HUES64 (cell line): ENCODE measurements around the gene MAD2L2.

ENCODE experiments used
- H3K27ac ChIP-seq: 2 replicates; pipeline ENCODE4 v1.7.0; 2013; ENCODE audit warnings: low read depth, low read length, inconsistent platforms
- H3K27me3 ChIP-seq: 2 replicates; pipeline ENCODE4 v1.6.1; 2013; ENCODE audit warnings: mild to moderate bottlenecking, low read length; ENCODE audit not compliant: insufficient read depth
- H3K36me3 ChIP-seq: 2 replicates; pipeline ENCODE4 v1.6.1; 2013; ENCODE audit warnings: mild to moderate bottlenecking, low read length; ENCODE audit not compliant: insufficient read depth
- H3K4me1 ChIP-seq: 2 replicates; pipeline ENCODE4 v1.6.1; 2013; ENCODE audit warnings: mild to moderate bottlenecking, low read length, moderate library complexity; ENCODE audit not compliant: insufficient read depth
- H3K4me3 ChIP-seq: 2 replicates; pipeline ENCODE4 v1.5.1; 2013; ENCODE audit warnings: mild to moderate bottlenecking, low read length, moderate library complexity
- H3K9ac ChIP-seq: 2 replicates; pipeline ENCODE4 v1.6.1; 2013; ENCODE audit warnings: mild to moderate bottlenecking, low read depth, low read length
- H3K9me3 ChIP-seq: 2 replicates; pipeline ENCODE4 v1.6.1; 2013; ENCODE audit warnings: low read depth, low read length; ENCODE audit not compliant: insufficient read depth
- WGBS: fragments of 150-250, 120-280 bp; methylation state at CpG from one replicate; pipeline ENCODE4 v1.1.7; 2013; ENCODE audit warnings: missing lambda C conversion rate; 5-methylcytosine and 5-hydroxymethylcytosine counted together

MAD2L2 gene

DNA sequence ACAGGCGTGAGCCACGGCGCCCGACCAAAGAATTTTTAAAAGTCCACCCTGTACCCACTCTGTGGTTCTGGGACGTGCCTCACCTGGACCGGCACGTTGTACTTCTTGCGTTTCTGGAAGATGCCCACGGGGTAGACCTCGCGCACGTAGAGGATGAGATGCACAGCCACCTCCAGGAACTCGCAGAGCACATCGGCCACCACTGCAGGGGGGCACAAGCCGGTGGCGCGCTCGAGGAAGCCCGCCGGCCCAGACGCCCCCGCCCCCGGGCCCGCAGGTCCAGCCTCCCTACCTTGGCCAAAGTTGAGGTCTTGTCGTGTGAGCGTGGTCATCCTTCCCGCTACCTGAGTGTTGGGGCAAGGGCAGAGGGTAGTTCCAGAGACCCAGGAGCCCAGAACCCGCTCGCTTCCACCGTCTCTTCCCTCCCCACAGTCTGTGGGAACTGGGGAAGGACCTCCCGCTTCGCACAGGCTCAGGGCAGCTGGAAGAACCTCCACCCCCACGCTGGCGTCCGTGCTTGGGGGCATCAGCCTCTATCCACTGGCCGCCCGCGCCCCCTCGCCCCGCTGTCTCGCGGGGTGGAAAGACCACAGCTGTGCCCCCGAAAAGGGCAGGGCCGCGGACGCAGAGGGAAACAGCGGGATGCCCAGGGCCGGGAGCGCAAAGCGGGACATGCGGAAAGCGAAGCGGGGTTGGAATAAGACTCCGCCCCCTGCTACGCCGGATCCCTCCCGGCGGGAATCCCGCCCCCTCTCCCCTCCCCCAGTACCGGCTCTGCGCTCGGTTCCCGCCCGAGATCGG is 478 bp downstream of the MAD2L2 start:
- peak overlapping the region; percentile 92 for H3K9ac ChIP-seq
- peak overlapping the region; percentile 99 for H3K27ac ChIP-seq
- 2% methylated on average over 65 of the region's 65 CpGs for WGBS
- peaks cover 36% of the 10 kb centered on the region for H3K36me3 ChIP-seq
- peaks cover 26% of the 10 kb centered on the region for H3K4me1 ChIP-seq
- H3K9me3 ChIP-seq: no peaks in the 10 kb centered on the region
- H3K27me3 ChIP-seq: no peaks in the 10 kb centered on the region
- peak overlapping the region; percentile 86 for H3K4me3 ChIP-seq

DNA sequence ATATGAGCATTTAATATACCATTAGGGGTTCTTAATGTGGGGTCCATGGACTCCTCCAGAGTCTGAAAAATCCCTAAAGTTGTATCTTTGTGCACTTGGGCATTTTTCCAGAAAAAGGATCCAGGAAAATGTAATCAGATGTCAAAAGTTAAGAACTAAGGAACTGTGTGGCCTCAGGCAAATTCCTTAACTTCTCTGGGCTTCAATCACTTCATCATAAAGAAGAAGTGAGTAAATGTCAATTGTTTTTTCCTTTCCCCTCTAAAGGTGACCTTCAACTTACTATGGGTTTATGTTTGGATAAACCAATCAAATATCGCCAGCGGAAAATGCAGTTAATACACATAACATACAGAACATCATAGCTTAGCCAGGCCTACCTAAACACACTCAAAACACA is 2.5 kb downstream of the MAD2L2 start:
- Histone ChIP-seq H3K9me3 (no peaks in the 10 kb centered on the region), H3K4me3 (no peak overlapping the region), H3K9ac (no peak overlapping the region), H3K27ac (no peak overlapping the region), H3K4me1 (peaks cover 15% of the 10 kb centered on the region), H3K36me3 (peaks cover 55% of the 10 kb centered on the region), H3K27me3 (no peaks in the 10 kb centered on the region)
- 98% methylated on average over 2 of the region's 2 CpGs for WGBS

DNA sequence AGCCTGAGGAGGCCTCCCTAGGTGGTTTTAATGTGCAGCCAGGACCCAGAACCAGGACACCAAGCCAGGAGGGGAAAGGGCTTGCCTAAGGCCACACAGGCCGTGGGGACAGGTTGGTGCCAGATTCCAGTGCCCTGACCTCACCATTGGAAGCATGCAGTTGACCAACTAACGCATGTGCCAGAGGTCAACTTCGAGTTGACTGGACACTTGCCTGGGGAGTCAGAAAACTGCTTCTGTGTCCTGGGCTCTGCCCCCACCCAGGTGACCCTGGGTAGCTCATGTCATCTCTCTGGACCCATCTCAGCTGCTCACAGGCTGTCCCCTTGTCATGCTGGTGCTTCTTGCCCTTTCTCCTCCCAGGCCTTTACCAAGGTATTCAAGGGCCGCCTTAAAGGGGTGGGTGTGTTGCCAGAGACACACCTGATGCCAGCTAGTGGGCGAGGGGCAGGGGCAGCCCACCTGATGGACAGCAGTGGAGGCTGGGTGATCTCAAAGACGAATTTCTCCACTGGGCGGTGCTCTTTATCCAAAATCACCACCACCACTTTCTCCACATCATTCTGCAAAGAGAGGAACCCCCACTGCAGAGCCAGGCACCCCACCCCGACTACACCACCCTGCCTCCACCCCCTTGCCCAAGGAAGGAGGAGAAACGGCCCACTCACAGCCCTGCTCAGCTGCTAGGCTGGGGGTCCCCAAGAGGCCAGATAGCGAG is 4.4 kb downstream of the MAD2L2 start:
- H3K36me3 ChIP-seq: peaks cover 73% of the 10 kb centered on the region
- no peak overlapping the region for H3K9ac ChIP-seq
- H3K27ac ChIP-seq: no peak overlapping the region
- H3K27me3 ChIP-seq: no peaks in the 10 kb centered on the region
- WGBS: 90% methylated on average over 10 of the region's 10 CpGs
- no peaks in the 10 kb centered on the region for H3K9me3 ChIP-seq
- H3K4me1 ChIP-seq: no peaks in the 10 kb centered on the region
- no peak overlapping the region for H3K4me3 ChIP-seq

DNA sequence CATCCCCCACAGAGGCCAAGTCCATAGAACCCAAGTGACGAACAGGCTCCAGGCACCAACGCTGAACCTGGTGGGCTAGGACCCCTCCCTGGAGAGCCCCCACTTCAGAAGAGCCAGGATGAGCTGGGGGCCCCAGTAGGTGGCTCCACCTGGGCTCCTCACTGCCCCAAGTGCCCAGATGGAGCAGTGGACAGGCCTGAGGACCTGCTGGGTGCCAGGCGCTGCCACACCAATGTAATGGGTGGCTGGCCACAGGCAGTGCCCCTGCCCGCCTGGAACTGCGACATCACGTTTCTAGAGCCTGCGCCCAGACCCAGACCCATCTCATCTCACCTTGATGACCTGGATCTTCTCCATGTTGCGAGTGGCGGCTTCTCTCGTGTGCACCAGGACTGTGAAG is 5.6 kb downstream of the MAD2L2 start:
- Histone ChIP-seq H3K4me3 (no peak overlapping the region), H3K36me3 (peaks cover 85% of the 10 kb centered on the region), H3K9me3 (no peaks in the 10 kb centered on the region), H3K9ac (no peak overlapping the region), H3K27me3 (no peaks in the 10 kb centered on the region), H3K27ac (no peak overlapping the region), H3K4me1 (no peaks in the 10 kb centered on the region)
- 97% methylated on average over 10 of the region's 10 CpGs for WGBS

DNA sequence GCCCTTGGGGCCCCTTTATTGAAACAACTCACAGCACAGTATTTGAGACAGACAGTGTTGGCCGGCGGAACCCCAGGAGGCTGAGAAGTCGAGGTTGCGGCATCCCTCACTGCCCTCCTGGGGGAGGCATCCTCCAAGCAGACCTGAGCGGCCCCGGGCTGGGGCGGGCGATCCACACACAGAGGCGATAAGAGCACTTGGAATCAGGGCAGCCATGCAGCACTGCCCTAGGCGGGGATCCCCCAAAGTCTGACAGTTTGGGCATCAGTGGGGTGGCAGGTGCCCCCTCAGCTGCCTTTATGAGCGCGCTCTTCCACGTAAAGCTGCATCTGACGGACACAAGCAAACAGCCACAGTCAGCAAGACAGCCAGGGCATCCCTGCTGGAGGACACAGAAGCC is 6.5 kb downstream of the MAD2L2 start:
- H3K36me3 ChIP-seq: peaks cover 87% of the 10 kb centered on the region
- no peak overlapping the region for H3K4me3 ChIP-seq

DNA sequence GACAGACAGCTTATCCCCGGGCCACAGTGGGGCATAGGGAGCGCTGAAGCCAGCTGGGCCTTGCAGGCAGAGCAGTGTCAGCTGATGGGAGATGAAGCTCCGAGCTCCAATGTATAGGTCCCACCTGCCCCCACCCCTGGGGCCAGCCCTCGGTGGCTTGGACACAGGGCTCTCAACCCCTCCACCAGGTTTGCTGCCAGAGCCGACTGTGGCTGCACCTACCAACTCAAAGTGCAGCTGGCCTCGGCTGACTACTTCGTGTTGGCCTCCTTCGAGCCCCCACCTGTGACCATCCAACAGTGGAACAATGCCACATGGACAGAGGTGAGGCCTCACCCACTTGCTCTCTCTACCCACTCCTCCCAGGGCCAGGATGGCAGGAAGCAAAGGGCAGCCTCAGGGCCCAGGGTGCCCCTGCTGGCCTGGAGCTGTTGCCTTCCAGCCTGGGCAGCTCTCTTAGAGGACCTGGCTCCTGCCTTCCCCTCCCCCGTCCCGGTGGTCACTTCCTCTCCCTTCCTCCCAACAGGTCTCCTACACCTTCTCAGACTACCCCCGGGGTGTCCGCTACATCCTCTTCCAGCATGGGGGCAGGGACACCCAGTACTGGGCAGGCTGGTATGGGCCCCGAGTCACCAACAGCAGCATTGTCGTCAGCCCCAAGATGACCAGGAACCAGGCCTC is 7.7 kb downstream of the MAD2L2 start:
- WGBS: 95% methylated on average over 14 of the region's 14 CpGs

More for the DNA sequence above, 6.5 kb downstream of the MAD2L2 start:
- Histone ChIP-seq H3K27ac (no peak overlapping the region), H3K4me1 (no peaks in the 10 kb centered on the region), H3K9me3 (no peaks in the 10 kb centered on the region), H3K9ac (no peak overlapping the region), H3K27me3 (no peaks in the 10 kb centered on the region)
- WGBS: 97% methylated on average over 14 of the region's 14 CpGs

DNA sequence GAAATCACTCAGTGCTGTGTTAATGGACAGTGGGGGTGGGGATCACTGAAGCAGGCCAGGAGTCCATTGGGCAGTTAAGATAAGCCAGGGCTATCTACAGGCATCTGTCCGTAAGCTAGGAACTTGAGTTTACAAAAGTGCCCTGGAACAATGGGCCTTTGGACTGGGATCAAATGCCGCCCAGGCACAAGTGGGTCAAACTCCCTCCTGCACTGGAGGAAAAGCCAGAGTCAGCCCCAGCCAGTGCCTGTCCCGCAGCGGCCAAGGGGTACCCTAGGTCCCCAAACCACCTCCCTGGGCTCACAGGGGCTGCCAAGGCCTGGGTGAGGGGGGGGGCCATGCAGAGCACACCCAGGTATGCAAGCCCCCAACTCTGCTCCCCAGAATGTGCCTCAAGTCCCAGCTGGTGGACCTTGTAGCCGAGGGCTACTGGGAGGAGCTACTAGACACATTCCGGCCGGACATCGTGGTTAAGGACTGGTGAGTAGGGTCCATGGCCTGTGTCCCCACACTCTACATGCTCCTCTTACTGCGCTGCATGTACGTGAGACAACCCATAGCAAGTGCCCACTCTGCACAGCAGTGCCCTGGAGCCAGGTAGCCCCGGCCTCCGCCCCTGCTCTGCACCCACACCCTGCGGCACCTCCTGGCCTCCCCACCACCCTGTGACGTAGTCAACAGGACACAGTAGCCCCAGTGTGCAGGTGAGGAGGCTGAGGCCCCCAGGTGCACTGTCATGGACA is 9.2 kb downstream of the MAD2L2 start:
- Histone ChIP-seq H3K27me3 (no peaks in the 10 kb centered on the region), H3K4me1 (no peaks in the 10 kb centered on the region), H3K27ac (no peak overlapping the region), H3K36me3 (peaks cover 73% of the 10 kb centered on the region), H3K4me3 (no peak overlapping the region), H3K9ac (no peak overlapping the region), H3K9me3 (no peaks in the 10 kb centered on the region)
- 94% methylated on average over 14 of the region's 14 CpGs for WGBS

More for the DNA sequence above, 7.7 kb downstream of the MAD2L2 start:
- no peak overlapping the region for H3K9ac ChIP-seq
- H3K27me3 ChIP-seq: no peaks in the 10 kb centered on the region
- no peaks in the 10 kb centered on the region for H3K4me1 ChIP-seq
- H3K9me3 ChIP-seq: no peaks in the 10 kb centered on the region
- no peak overlapping the region for H3K4me3 ChIP-seq
- peaks cover 82% of the 10 kb centered on the region for H3K36me3 ChIP-seq
- no peak overlapping the region for H3K27ac ChIP-seq

DNA sequence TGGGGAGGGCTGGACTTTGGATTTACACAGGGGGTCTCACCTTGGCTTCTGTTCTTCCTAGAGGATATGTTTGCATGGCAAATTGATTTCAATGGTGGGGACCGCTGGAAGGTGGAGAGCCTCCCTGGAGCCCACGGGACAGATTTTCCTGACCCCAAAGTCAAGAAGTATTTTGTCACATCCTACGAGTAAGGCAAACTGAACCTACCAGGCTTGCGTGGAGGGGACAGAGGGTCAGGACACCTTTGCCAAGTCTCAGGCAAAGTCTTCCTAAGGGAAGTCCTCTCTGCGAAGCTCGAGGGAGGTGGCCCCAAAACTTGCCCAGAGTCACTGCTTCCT is 9.8 kb downstream of the MAD2L2 start:
- H3K9me3 ChIP-seq: no peaks in the 10 kb centered on the region
- no peaks in the 10 kb centered on the region for H3K27me3 ChIP-seq
- no peak overlapping the region for H3K9ac ChIP-seq
- H3K4me3 ChIP-seq: no peak overlapping the region
- peaks cover 70% of the 10 kb centered on the region for H3K36me3 ChIP-seq
- no peaks in the 10 kb centered on the region for H3K4me1 ChIP-seq
- no peak overlapping the region for H3K27ac ChIP-seq
- 95% methylated on average over 6 of the region's 6 CpGs for WGBS

DNA sequence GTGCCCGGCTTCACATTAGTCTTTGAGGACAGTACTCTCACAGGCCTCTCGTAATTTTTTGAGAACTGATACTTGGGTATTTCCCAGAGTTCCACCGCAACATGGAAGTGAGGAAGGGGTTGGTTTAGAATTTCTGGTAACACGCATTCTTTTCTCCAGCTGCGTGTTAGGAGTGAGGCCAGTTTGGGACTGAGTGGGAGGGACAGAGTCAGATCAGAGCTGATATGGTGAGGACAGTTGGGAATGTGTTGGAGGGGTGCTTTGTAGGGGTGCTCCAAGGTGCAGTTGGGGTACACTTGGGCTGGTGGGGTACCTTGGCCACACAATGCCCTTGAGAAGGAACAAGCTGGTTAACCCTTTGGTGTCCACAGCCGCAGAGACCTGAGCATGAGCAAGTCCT is 10.2 kb downstream of the MAD2L2 start:
- H3K27ac ChIP-seq: no peak overlapping the region
- H3K9me3 ChIP-seq: no peaks in the 10 kb centered on the region
- peaks cover 66% of the 10 kb centered on the region for H3K36me3 ChIP-seq
- H3K27me3 ChIP-seq: no peaks in the 10 kb centered on the region
- no peak overlapping the region for H3K9ac ChIP-seq
- H3K4me3 ChIP-seq: no peak overlapping the region
- 89% methylated on average over 6 of the region's 6 CpGs for WGBS
- no peaks in the 10 kb centered on the region for H3K4me1 ChIP-seq

DNA sequence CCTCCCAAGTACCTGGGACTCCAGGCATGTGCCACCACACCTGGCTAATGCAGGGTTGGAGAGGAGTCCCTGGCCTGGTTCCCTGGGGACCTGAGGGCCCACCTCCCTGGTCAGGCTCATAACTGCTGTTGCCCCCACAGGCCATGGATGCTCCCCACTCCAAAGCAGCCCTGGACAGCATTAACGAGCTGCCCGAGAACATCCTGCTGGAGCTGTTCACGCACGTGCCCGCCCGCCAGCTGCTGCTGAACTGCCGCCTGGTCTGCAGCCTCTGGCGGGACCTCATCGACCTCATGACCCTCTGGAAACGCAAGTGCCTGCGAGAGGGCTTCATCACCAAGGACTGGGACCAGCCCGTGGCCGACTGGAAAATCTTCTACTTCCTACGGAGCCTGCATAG is 12.4 kb downstream of the MAD2L2 start:
- Histone ChIP-seq H3K4me1 (no peaks in the 10 kb centered on the region), H3K9me3 (no peaks in the 10 kb centered on the region), H3K9ac (no peak overlapping the region), H3K27ac (no peak overlapping the region), H3K36me3 (peaks cover 45% of the 10 kb centered on the region), H3K27me3 (no peaks in the 10 kb centered on the region), H3K4me3 (no peak overlapping the region)
- 97% methylated on average over 14 of the region's 14 CpGs for WGBS
